NCI-H187 (cell line): Measurements from ENCODE around the gene PLK5.
A peak's percentile ranks its signal among the peaks of the same experiment; 100 is the strongest.
"Not testable (repeated sequence)": the region's sequence is repeated elsewhere in the genome, so short reads cannot be mapped to it uniquely, and the experiment has no call there.

ENCODE experiments used
- DNase-seq, 2 experiments: peaks; one replicate each; lab custom pipeline; 2025; lab: John Stamatoyannopoulos, UW

PLK5 gene

DNA sequence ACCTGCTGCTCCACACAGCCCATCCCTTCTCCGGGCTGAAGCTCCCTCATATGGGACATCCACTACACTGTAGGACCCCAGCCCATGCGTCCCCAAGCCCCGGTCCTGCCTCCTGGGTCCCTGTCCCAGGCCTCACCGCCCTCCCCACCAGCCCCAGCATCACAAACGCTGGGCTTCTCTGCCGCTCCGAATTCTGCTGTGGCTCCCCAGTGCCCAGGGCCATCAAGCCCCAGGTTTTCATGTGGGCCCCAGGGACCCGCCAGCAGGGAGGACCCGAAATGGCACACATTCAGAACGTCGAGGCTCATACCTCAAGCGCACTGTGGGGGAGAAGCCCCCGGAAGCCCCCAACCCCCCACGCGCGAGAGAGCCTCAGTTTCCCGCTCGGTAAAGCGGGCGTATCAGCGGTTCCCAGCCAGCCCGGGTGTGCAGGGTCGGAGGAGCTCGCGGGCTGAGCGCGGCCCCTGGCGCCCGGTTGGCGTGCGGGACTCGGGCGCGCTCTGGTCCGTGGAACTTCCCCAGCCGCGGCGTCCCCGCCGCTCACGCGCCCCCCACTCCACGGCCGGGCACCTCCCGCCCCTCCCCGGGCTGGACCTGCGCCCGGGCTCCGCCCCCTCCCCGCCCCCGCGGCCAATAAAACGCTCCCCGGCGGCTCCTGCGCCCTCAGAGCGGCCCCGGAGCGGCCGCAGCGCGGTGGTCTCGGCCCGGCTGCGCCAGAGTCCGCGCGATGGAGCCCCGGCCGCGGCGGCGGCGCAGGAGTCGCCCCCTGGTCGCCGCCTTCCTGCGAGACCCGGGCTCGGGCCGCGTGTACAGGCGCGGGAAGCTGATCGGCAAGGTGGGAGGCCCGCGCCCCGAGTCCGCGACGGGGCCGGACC, at the start of gene PLK5:
Gene PLK5 (plus strand): TSS at position 666 of the 875 bp plus-strand sequence. CDS start 2,920 bp downstream, outside the sequence.
- no peak for DNase-seq

- no peak for DNase-seq
Observed at GRCh38 chr19:1474765-1475351, 49.0 kb upstream of the PLK5 start.

DNA sequence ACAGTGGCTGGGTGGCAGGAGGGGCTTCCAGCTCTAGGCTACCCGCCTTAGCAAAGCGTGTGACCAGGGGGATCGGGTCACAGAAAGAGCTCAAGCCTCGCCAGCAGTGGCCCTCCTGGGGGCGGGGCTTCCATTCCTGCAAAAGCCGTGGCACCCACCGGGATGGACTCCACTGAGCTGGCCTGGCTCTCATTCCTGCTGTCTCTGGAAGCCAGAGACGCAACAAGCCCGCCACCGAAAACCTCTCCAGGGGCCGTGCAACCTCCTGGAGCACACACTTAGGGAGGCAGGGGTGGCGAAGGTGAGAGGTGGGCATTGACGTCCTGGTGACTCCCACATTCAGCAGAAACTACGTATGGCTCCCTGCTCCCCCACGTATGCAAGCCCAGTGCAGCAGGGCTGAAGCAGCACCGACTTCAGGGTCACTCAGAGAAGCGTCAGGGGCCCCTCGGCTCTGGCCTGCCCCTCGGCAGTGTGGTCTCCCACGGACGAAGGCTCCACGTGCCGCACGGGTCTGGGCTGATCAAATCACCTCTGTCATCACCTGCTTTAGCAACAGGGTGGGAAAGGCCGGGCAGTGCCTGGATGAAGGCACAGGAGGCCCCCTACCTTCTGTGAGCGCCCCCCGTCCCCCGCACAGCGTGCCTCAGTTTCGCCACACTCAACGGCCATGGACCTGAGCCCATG, 48.0 kb upstream of the PLK5 start:
- DNase-seq: no peak

DNA sequence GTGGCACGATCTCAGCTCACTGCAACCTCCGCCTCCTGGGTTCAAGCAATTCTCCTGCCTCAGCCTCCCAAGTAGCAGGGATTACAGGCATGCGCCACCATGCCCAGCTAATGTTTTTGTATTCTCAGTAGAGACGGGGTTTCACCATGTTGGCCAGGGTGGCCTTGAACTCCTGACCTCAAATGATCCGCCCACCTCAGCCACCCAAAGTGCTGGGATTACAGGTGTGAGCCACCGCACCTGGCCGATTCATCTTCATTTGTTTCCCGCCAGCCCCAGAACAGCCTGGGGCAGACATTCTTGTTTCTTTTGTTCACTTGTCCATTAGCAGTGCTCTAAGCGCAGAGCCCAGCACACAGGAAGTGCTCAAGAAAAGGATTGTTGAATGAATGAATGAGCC, 46.8 kb upstream of the PLK5 start:
- not testable (repeated sequence) for DNase-seq

- peak; percentile 82 to 93 for DNase-seq
Observed at GRCh38 chr19:1478934-1479707, 44.8 kb upstream of the PLK5 start, which contains the start of gene C19orf25. Gene C19orf25 (minus strand): TSS chr19:1479215. CDS start chr19:1478903, 312 bp downstream.

DNA sequence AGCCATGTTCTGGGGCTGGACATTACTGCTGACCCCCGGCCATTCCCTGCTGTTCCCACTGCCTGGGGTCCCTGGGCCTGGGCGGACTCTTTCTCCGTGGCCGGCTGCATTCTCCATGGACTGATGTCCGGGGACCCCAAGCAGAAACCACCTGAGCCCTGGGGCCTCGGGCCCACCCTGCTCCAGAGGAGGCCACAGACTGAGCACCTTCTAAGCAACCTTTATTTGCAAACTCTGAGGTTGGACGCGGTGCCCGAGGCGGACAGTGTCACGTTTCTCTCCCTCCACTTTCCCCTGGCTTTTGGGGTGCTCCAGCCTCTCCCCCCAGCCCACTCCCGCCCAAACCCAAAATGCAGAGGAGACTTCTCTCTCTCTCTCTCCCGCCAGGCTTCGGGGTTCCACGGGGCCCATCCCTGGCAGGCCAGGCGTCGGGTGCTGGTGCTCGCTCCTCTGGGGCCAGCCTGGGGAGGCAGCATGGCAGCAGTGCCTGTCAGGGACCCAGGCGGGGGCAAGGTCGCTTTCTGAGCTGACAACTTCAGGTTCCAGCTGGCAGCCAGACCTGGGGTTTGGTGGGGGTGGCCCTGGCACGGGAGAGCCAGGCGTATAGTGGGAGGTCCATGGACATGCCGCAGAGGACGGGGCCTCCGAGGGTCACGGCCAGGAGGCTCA, 42.5 kb upstream of the PLK5 start:
- no peak for DNase-seq

- DNase-seq: no peak
Observed at GRCh38 chr19:1481893-1482360, 42.0 kb upstream of the PLK5 start.

DNA sequence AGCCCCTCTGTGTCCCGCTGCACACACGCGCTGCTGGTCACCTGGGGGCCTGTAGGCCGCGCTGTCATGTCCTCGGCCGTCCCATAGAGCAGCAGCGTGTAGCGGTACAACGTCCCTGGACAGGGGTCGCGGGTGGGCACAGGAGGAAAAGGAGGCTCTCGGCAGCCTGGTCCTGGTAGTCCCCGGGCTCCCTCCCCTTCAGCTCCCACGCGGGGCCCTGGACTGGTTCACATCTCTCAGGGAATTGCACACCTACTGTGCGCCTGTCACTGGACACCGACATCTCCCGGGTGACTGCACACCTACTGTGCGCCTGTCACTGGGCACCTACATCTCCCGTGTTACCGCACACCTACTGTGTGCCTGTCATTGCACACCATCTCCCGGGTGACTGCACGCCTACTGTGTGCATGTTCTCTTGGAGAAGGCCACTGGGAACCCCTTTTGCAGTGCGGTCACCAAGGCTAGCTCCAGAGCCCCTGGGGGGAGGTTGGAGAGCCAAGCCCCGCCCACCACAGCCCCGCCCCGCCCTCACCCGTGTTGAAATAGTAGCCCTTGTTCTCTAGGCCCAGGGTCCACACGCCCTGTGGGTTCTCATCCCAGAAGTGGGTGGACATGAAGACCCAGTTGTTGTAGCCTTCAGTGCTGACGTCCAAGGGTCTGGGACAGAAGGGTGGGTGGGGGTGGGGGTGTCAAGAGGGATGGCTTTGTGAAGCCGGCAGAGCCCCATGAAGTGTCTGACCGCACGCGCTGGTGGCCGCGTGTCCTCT, 41.3 kb upstream of the PLK5 start:
- no peak for DNase-seq

- DNase-seq: no peak
Observed at GRCh38 chr19:1483131-1483978, 40.5 kb upstream of the PLK5 start.

DNA sequence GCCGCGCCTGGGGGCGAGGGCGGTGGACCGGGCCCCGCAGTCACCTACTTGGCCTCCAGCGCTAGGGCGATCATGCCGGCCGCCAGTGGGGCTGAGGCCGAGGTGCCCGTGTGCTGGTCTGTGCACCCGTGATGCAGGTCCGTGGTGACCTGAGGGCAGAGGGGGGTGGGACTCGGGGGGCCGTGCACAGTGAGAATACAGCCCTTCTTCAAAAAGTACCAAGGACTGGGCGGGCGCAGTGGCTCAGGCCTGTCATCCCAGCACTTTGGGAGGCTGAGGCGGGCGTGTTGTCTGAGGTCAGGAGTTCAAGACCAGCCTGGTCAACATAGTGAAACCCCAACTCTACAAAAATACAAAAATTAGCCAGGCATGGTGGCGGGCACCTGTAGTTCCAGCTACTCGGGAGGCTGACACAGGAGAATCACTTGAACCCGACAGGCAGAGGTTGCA, 39.9 kb upstream of the PLK5 start:
- no peak for DNase-seq

- no peak for DNase-seq
Observed at GRCh38 chr19:1486720-1487575, 36.9 kb upstream of the PLK5 start.

- no peak for DNase-seq
Observed at GRCh38 chr19:1487576-1488281, 36.1 kb upstream of the PLK5 start.

DNA sequence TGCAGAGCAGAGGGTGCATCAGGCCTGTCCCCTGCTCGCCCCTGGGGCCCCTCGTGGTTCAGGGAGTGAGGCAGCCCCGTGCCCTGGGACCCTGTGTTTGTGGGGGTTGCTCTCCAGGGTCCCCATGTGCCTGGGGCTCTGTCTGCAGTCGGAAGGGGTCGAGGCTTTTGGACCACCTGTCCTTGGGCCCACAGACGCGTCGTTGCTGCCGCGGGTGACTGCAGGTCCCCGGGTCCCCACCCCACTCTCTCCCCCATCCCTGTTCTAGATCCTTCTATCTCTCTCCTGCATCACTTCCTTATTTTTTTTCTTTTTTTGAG, 35.6 kb upstream of the PLK5 start:
- DNase-seq: no peak

DNA sequence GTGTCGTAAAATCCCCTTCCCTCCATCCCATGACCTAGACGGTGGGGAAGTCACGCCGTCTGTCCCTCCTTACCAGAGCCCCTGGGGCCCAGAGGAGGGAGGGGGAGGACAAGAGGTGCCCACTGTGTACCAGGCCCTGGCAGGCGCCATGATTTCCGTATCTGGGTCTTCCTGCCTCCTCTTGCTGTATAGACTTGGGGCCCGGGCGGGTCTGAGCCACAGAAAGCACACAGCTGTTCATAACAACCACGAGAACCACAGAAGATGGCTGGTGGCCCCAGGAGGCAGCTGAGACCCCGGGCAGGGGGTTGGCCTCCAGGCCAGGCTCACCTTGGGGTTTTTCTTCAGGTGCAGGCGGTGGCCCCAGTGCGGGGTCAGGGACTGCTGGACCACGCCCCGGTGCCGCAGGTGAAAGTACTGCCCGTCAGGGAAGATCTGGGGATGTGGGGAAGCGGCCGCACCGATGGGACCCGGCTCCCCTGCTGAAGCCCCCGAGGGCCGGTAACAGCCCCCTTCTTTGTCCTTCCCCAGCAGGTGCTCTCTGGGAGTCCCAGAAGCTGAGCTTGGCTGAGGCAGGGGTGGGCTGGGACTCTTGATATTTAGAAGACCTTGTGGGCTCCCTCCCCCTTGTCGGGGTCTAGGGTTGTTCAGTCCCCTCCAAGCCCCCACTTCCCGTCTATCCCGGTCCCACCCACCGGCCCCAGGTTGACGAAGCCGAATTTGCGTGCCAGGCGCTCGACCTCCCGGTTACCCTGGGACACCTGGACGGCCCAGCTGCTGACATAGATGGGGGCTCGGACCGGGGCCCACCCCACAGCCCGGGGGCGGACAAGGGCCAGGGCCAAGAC, 34.2 kb upstream of the PLK5 start:
- no peak for DNase-seq

DNA sequence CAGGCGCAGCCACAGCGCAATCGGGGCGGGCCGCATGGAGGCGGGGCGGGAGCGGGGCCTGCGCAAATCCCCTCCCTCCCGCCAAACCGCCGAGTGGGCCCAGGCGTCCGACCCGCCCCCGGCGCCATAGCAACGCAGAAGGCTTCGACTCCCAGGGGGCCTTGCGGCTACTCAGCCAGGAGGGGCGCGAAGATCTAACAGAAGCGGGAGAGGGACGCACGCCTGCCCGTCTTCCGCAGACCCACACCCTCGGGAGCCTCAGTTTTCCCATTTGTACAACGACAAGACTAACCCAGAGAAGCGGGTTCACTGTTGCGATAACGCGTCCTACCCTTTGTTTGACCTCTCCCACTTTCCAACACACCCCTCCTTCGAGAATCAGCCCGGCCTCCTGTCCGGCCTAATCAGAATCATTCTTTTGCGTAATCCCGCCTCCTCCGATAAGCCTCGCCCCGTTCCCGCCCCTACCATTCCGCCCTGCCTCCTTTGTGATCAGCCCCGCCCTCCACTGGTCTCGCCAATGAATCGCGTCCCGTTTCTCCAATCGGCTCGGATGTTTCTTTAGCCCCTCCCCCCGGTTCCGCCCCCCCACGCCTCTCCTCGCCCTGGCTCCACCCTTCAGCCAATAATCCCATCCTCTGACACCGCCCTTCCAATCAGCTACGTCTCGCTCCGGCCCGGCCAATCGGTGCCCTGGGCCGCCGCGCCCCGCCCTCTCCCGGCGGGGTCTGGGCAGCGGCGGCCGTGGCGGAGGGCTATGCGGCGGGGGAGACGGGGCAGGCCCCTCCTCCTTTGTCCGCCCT, 33.4 kb upstream of the PLK5 start, which contains the start of gene PCSK4:
Gene PCSK4 (minus strand): TSS at position 40 of the 803 bp plus-strand sequence. CDS start 4 bp downstream, at position 36.
- DNase-seq: peak; percentile 100
